Measurements from ENCODE around the gene EXOSC7. TPM values are rescaled to one million over a fixed set of nuclear protein-coding genes. Genes with fewer than 3 reads are reported as not detected.

Gene EXOSC7
- total and polyA plus RNA-seq, 2 donors (not counting 3 experiments of a cell fraction or from before 2014, with no cell fraction given) = 44.5 to 53.8 TPM

DNA sequence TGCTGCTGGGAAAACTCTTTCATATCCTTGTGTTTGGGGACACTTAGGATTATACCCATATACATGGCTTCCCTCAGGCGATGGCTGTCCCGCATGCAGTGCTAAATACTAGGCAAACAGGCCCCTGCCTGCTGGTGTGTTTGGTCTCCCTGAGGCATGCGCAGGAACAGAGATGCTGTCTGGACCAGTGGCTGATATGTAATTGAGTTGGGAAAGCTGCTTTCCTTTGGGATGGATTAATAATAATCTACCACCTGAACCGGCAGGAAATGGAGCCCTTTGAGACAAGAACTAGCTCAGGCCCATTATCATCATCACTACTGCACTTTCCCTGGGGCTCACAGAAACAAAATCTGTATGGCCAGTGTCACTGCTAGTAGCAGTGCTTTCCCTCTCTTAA, 18.1 kb upstream of the EXOSC7 start:
- DNase-seq (ENCODE audit: low read depth, low spot score) (no peak), FAIRE-seq (no peak)
- H4K20me1 ChIP-seq (replicated peaks; ENCODE audit: control insufficient read depth, extremely low read depth, insufficient read depth, low read length) = no peaks in the 10 kb centered on the region
- no peak overlapping the region for H3K27ac ChIP-seq (ENCODE audit: insufficient read depth, low read depth, low read length)
- dilution Hi-C loops (cut with MboI; ENCODE audit: extremely low pct_ligation_motif_present, low sequenced_read_pairs) = no loop called here
- TF ChIP-seq, protein P1, sequence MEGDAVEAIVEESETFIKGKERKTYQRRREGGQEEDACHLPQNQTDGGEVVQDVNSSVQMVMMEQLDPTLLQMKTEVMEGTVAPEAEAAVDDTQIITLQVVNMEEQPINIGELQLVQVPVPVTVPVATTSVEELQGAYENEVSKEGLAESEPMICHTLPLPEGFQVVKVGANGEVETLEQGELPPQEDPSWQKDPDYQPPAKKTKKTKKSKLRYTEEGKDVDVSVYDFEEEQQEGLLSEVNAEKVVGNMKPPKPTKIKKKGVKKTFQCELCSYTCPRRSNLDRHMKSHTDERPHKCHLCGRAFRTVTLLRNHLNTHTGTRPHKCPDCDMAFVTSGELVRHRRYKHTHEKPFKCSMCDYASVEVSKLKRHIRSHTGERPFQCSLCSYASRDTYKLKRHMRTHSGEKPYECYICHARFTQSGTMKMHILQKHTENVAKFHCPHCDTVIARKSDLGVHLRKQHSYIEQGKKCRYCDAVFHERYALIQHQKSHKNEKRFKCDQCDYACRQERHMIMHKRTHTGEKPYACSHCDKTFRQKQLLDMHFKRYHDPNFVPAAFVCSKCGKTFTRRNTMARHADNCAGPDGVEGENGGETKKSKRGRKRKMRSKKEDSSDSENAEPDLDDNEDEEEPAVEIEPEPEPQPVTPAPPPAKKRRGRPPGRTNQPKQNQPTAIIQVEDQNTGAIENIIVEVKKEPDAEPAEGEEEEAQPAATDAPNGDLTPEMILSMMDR (IDR thresholded peaks at IDR 0.05; ENCODE audit: extremely low read depth in 1 of 2, insufficient read depth in 1 of 2, low read depth in 1 of 2, low read length in 2 of 2) = no peak
- TF ChIP-seq MYC (IDR thresholded peaks at IDR 0.05; ENCODE audit: low read depth, low read length) (no peak), GATA2 (IDR thresholded peaks at IDR 0.05; ENCODE audit: insufficient read depth, insufficient read length, low read depth, low read length) (no peak), EZH2 (IDR thresholded peaks at IDR 0.05; ENCODE audit: borderline replicate concordance, low read depth, low read length, severe bottlenecking) (no peak), JUN (IDR thresholded peaks at IDR 0.05; ENCODE audit: borderline replicate concordance, insufficient read depth, insufficient read length, low read depth) (no peak), FOS (IDR thresholded peaks at IDR 0.05; ENCODE audit: borderline replicate concordance, insufficient read depth, low read length) (no peak), POLR2AphosphoS5 (IDR thresholded peaks at IDR 0.05; ENCODE audit: insufficient read depth, low read depth, low read length) (no peak), POLR2A (IDR thresholded peaks at IDR 0.05; ENCODE audit: low read depth, low read length) (no peak)
- TF ChIP-seq, protein P2, sequence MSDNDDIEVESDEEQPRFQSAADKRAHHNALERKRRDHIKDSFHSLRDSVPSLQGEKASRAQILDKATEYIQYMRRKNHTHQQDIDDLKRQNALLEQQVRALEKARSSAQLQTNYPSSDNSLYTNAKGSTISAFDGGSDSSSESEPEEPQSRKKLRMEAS (IDR thresholded peaks at IDR 0.05; ENCODE audit: insufficient read depth, insufficient read length) = no peak
- H3K4me1 ChIP-seq (ENCODE audit: control insufficient read depth, extremely low read depth, insufficient read depth, low read length) = peaks cover 14% of the 10 kb centered on the region
- H2AFZ ChIP-seq (ENCODE audit: low read depth, low read length) = no peak overlapping the region
- POLR2A ChIA-PET = no interaction called here
- H3K9ac ChIP-seq (replicated peaks; ENCODE audit: extremely low read depth, insufficient read depth, low read length) = no peak overlapping the region
- peaks cover 24% of the 10 kb centered on the region for H3K79me2 ChIP-seq (ENCODE audit: control insufficient read depth, insufficient read depth, low read length)
- H3K4me2 ChIP-seq (ENCODE audit: insufficient read depth, low read length) = no peak overlapping the region
- no peaks in the 10 kb centered on the region for H3K9me1 ChIP-seq (replicated peaks; ENCODE audit: control insufficient read depth, extremely low read depth, insufficient read depth, low read length)
- no peak overlapping the region for H3K4me3 ChIP-seq (replicated peaks in 1 of 3; ENCODE audit: insufficient read depth in 1 of 3, low read depth in 1 of 3, low read length in 3 of 3)
- peaks cover 0 to 5% of the 10 kb centered on the region in 2 experiments for H3K36me3 ChIP-seq (ENCODE audit: control insufficient read depth in 2 of 2, extremely low read depth in 1 of 2, insufficient read depth in 2 of 2, low read length in 2 of 2)
- H3K27me3 ChIP-seq (ENCODE audit: control insufficient read depth in 2 of 2, insufficient read depth in 2 of 2, low read length in 2 of 2) = no peaks in the 10 kb centered on the region
- CTCF ChIA-PET = no interaction called here
- BruUV-seq (replicated peaks) = no TSS peak
- intact Hi-C loops (cut with micrococcal nuclease) = no loop called here
- H3K9me3 ChIP-seq (replicated peaks; ENCODE audit: control insufficient read depth, insufficient read depth, low read length) = no peaks in the 10 kb centered on the region

All from endothelial cell of umbilical vein (primary cell).